Measurements from ENCODE around the gene IGSF23. TPM values are rescaled to one million over a fixed set of nuclear protein-coding genes. Genes with fewer than 3 reads are reported as not detected.

Gene IGSF23
- total RNA-seq, 1 experiment from 2014 or later, result not detected

DNA sequence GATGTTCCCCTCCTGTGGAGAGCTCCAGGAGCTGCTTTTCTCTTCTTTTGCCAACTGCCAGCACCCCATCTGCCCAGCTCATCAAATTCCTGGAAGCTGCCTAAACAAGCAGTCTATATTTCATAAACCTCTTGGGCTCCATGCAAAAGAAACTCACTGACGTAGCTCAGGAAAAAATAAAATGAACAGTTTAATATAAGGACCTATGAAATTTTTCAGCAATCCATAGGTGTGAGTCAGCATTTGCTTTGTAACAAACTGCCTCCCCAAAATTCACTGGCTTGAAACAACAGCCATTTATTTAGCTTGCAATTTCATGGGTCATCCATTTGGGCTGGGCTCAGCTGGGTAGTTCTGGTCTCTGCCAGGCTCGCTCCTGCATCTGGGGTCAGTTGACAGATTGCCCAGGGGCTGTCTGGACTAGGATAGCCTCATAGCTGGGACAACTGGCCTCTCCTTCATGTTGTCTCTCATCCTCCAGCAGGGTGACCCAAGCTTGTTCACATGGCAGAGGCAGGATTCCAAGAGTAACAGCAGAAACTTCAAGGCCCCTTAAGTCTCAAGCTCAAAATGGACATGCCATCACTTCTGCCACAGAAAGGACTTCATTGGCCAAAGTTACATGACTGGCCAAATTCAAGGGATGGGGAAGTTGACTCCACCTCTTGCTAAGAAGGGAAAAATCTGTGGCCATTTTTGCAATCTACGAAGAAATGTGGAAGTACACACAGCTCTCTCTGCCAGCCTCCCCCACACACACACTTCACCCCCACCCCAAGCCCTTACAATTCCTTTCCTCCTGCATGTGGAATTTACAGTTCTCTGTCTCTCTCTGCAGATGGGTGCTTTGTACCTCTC is 22.4 kb downstream of the IGSF23 start:
- no peak overlapping the region for H3K23ac ChIP-seq (ENCODE audit: insufficient read length, low read depth, low read length)
- H2AK5ac ChIP-seq (ENCODE audit: insufficient read length, low read length), result no peak overlapping the region
- H3K4me1 Mint-ChIP-seq, result peaks cover 38 to 41% of the 10 kb centered on the region in 2 experiments
- no peak for TF ChIP-seq CTCF (conservative IDR thresholded peaks at IDR 0.05)
- no peak overlapping the region for H2BK15ac ChIP-seq (ENCODE audit: low read depth, low read length)
- no peak overlapping the region for H3K4me3 Mint-ChIP-seq
- no peaks in the 10 kb centered on the region for H3K27me3 ChIP-seq (ENCODE audit: insufficient read depth, low read length)
- peak overlapping the region in 1 of 3 experiments; percentile 82; a peak in 2 of 7 replicates for H3K27ac Mint-ChIP-seq
- no peak overlapping the region for H3K9ac ChIP-seq (ENCODE audit: extremely low read depth, insufficient read length, low read length)
- H2AFZ ChIP-seq (ENCODE audit: low read length), result no peak overlapping the region
- H2BK120ac ChIP-seq (ENCODE audit: low read depth, low read length, poor library complexity, severe bottlenecking), result no peak overlapping the region
- no peak overlapping the region for H4K5ac ChIP-seq (ENCODE audit: insufficient read length, low read depth, low read length)
- no peak overlapping the region for H3K4me2 ChIP-seq (ENCODE audit: insufficient read depth, insufficient read length, low read length)
- H3K79me1 ChIP-seq (ENCODE audit: insufficient read depth, low read depth, low read length, poor library complexity, severe bottlenecking), result no peaks in the 10 kb centered on the region
- H3K23me2 ChIP-seq (ENCODE audit: insufficient read length, low read depth, low read length, poor library complexity, severe bottlenecking), result no peaks in the 10 kb centered on the region
- no CpG with 5 or more reads among the region's 3 CpGs for WGBS (ENCODE audit: extremely low coverage, insufficient read length, low lambda C conversion rate)
- peaks cover 0 to 12% (median 7%) of the 10 kb centered on the region in 3 experiments; a peak in 4 of 7 replicates for H3K36me3 Mint-ChIP-seq (ENCODE audit: insufficient read depth in 1 of 3, low read depth in 3 of 3)
- no peak overlapping the region for H2BK5ac ChIP-seq (ENCODE audit: insufficient read length, low read length)
- no peaks in the 10 kb centered on the region for H4K20me1 ChIP-seq (ENCODE audit: control insufficient read depth, insufficient read depth, insufficient read length)
- H2BK20ac ChIP-seq (ENCODE audit: low read depth, low read length, poor library complexity, severe bottlenecking), result no peak overlapping the region
- no peaks in the 10 kb centered on the region for H3K79me2 ChIP-seq (ENCODE audit: insufficient read depth, low read length)
- H3K14ac ChIP-seq (ENCODE audit: insufficient read depth, low read length), result no peak overlapping the region
- H3K9me3 Mint-ChIP-seq, result peaks cover 2 to 9% of the 10 kb centered on the region in 2 experiments; a peak in 3 of 5 replicates
- no peak overlapping the region for H3K4ac ChIP-seq (ENCODE audit: low read depth, low read length)
- H4K91ac ChIP-seq (ENCODE audit: insufficient read length, low read depth, low read length), result no peak overlapping the region
- no peak overlapping the region for H3K18ac ChIP-seq (ENCODE audit: insufficient read length, low read depth, low read length)
- H3T11ph ChIP-seq (ENCODE audit: low read length), result no peak overlapping the region
- no peaks in the 10 kb centered on the region; the same call in 1 of the 2 replicates for H3K27me3 Mint-ChIP-seq (ENCODE audit: low read depth)
- no peak overlapping the region for H3K27ac ChIP-seq (ENCODE audit: insufficient read length, low read depth, low read length)
- DNase-seq, result no peak
- no peaks in the 10 kb centered on the region; the same call in 1 of the 2 replicates for H3K4me1 ChIP-seq (ENCODE audit: insufficient read depth, low read length)
- H3K56ac ChIP-seq (ENCODE audit: insufficient read length, low read depth, low read length), result no peak overlapping the region
- H3K9me3 ChIP-seq (ENCODE audit: control insufficient read depth, low read depth, low read length), result no peaks in the 10 kb centered on the region
- H2BK12ac ChIP-seq (ENCODE audit: insufficient read length, low read depth, low read length), result no peak overlapping the region
- H4K8ac ChIP-seq (replicated peaks; ENCODE audit: insufficient read length, low read depth, low read length), result no peak overlapping the region

All from H9 (cell line).